K562 (cell line): ENCODE results near the gene RETREG1. TPM values are rescaled to one million over a fixed set of nuclear protein-coding genes. Genes with fewer than 3 reads are reported as not detected.

Experiments used
- FOSL1 ChIP-seq: fragments of 200-800 bp; sonication (Bioruptor generic); conservative IDR thresholded peaks from 2 replicates; pipeline ENCODE4 v1.6.1; 2016; ENCODE audit warnings: missing genetic modification characterization, missing compliant biosample characterization
- FOXJ2 ChIP-seq: fragments of 200-800 bp; sonication (Bioruptor generic); IDR thresholded peaks from 2 replicates; pipeline ENCODE4 v1.6.1; 2016; ENCODE audit warnings: missing genetic modification characterization, missing compliant biosample characterization
- MTA1 ChIP-seq: fragments of 450-650 bp; IDR thresholded peaks from 2 replicates; pipeline ENCODE4 v1.6.1; 2017; ENCODE audit warnings: borderline replicate concordance
- PYGO2 ChIP-seq: fragments of 450-650 bp; IDR thresholded peaks from 2 replicates; pipeline ENCODE4 v1.6.1; 2016; ENCODE audit warnings: mild to moderate bottlenecking, missing genetic modification characterization, moderate library complexity, missing compliant biosample characterization
- RFX5 ChIP-seq: IDR thresholded peaks from 2 replicates; pipeline ENCODE4 v1.6.1; 2011; ENCODE audit warnings: low read depth, mild to moderate bottlenecking, improper control_type of control experiment, low read length
- SMARCA4 ChIP-seq: fragments of 450-650 bp; IDR thresholded peaks from 2 replicates; pipeline ENCODE4 v1.6.1; 2016
- TRIM24 ChIP-seq, 2 experiments: fragments of 450-650 bp; IDR thresholded peaks; 2 replicates each; pipeline ENCODE4 v1.6.1; 2016
- YBX1 ChIP-seq: fragments of 450-650 bp; IDR thresholded peaks from 2 replicates; pipeline ENCODE4 v1.7.1; 2016; ENCODE audit warnings: mild to moderate bottlenecking
- ZNF140 ChIP-seq: fragments of 250-450 bp; sonication (Bioruptor Pico); IDR thresholded peaks from 2 replicates; pipeline ENCODE4 v1.8.0; 2021; ENCODE audit warnings: moderate library complexity, mild to moderate bottlenecking, inconsistent platforms
- ZNF165 ChIP-seq: fragments of 250-450 bp; sonication (Bioruptor Pico); IDR thresholded peaks from 2 replicates; pipeline ENCODE4 v1.4.0; 2020; ENCODE audit warnings: borderline replicate concordance
- ZNF282 ChIP-seq: sonication (generic); formaldehyde crosslinking; IDR thresholded peaks from 2 replicates; pipeline ENCODE4 v1.8.1; 2023; ENCODE audit warnings: missing genetic modification reagents
- ZNF324 ChIP-seq: fragments of 250-450 bp; sonication (Bioruptor Pico); IDR thresholded peaks from 2 replicates; pipeline ENCODE4 v1.4.0; 2020; ENCODE audit warnings: mild to moderate bottlenecking
- polyA plus RNA-seq, 8 experiments: library from polyadenylated mRNA; depleted of rRNA in 4 of 8; stranded (reverse) in 5 of 8; unstranded in 3 of 8; fragments of >200 nt; fragmentation: Nextera tagmentation in 2 of 8; fragmentation: Illumina TruSeq in 1 of 8; extraction: Ambion mirVana in 2 of 8; extraction: Trizol in 1 of 8; gene quantifications; 2 replicates each; pipeline versions ENCODE4 v1.2.1 to v1.2.3, GENCODE V29; 2011 to 2014; ENCODE audit warnings: inconsistent platforms in 1 of 8, missing spikeins in 1 of 8
- total RNA-seq, 7 experiments: library from RNA; depleted of rRNA in 6 of 7; stranded (reverse); fragments of >200 nt in 6 of 7; fragmentation: Illumina TruSeq in 2 of 7; extraction: Trizol in 2 of 7; gene quantifications; 2 replicates each; pipeline versions ENCODE4 v1.2.1 to v1.2.3, GENCODE V29; 2011 to 2021; ENCODE audit warnings: low replicate concordance in 1 of 7
- TF ChIP-seq, protein P1 (sequence below): IDR thresholded peaks from 3 replicates; pipeline ENCODE4 v1.6.1; 2011; ENCODE audit warnings: borderline replicate concordance, mild to moderate bottlenecking, moderate library complexity; ENCODE audit not compliant: insufficient read length; ENCODE audit errors: extremely low read depth
- TF ChIP-seq, protein P2 (sequence below): fragments of 250-450 bp; sonication (Bioruptor Pico); IDR thresholded peaks from 2 replicates; pipeline ENCODE4 v1.4.0; 2020; ENCODE audit warnings: mild to moderate bottlenecking, moderate library complexity, borderline replicate concordance
- TF ChIP-seq, protein P3 (sequence below): fragments of 450-650 bp; formaldehyde crosslinking; IDR thresholded peaks from 2 replicates; pipeline ENCODE4 v1.4.0; 2020; ENCODE audit warnings: mild to moderate bottlenecking, moderate library complexity
- TF ChIP-seq, protein P4 (sequence below): fragments of 450-650 bp; IDR thresholded peaks from 2 replicates; pipeline ENCODE4 v1.7.0; 2016; ENCODE audit warnings: borderline replicate concordance
- TF ChIP-seq, protein P5 (sequence below): sonication (generic); formaldehyde crosslinking; IDR thresholded peaks from 2 replicates; pipeline ENCODE4 v1.8.0; 2022; ENCODE audit warnings: mild to moderate bottlenecking, missing genetic modification reagents, borderline replicate concordance

Gene RETREG1
- total and polyA plus RNA-seq, 9 of the 15 experiments (the other 6 are each of a cell fraction or from before 2014, with no cell fraction given): 0.01 to 0.20 (median 0.08) TPM; not detected in 5

DNA sequence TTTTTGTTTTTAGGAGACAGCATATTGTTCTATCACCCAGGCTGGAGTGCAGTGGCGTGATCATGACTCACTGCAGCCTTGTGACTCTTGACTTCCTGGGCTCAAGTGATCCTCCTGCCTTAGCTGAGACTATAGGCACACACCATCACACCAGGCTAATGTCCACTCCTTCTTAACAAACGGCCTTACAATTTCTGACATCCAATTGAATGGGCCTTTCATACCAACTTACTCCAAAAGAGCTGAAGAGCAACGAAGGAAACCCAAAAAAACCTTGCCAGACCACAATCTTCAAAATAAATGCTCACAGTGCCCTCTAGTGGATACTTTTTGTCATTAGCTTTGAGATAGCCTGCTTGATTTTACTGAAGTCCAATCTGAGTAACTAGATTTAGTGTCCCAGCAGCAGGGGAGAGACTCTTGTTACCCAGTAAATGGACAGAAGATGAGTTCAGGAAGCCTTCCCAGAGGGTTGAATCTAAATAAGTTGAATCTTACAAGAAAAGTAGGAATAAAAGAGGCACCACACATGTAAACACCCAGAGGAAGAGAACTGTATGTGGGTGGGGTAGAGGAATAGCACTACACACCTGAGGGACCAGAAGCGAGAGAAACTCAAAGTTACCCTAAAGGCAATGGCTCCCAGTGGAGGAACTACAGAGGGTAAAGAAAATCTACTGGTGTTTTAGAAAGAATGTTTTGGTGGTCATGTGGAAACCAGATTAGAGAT, 160.5 kb downstream of the RETREG1 start (continued):
- TF ChIP-seq SMARCA4 (0 out of 2 replicates have a peak, but pooled peaks have one; percentile 38), FOXJ2 (no peak), ZNF324 (no peak), FOSL1 (tag) (peak; percentile 86), YBX1 (no peak), TRIM24 (IDR thresholded peaks at IDR 0.05) (no peak), ZNF165 (CRISPR knock-in tag) (no peak), MTA1 (no peak), ZNF282 (CRISPR knock-in tag) (no peak), PYGO2 (tag) (0 out of 2 replicates have a peak, but pooled peaks have one; percentile 41), RFX5 (no peak), ZNF140 (CRISPR knock-in tag) (no peak)
- TF ChIP-seq, protein P1, sequence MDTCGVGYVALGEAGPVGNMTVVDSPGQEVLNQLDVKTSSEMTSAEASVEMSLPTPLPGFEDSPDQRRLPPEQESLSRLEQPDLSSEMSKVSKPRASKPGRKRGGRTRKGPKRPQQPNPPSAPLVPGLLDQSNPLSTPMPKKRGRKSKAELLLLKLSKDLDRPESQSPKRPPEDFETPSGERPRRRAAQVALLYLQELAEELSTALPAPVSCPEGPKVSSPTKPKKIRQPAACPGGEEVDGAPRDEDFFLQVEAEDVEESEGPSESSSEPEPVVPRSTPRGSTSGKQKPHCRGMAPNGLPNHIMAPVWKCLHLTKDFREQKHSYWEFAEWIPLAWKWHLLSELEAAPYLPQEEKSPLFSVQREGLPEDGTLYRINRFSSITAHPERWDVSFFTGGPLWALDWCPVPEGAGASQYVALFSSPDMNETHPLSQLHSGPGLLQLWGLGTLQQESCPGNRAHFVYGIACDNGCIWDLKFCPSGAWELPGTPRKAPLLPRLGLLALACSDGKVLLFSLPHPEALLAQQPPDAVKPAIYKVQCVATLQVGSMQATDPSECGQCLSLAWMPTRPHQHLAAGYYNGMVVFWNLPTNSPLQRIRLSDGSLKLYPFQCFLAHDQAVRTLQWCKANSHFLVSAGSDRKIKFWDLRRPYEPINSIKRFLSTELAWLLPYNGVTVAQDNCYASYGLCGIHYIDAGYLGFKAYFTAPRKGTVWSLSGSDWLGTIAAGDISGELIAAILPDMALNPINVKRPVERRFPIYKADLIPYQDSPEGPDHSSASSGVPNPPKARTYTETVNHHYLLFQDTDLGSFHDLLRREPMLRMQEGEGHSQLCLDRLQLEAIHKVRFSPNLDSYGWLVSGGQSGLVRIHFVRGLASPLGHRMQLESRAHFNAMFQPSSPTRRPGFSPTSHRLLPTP: no peak
- TF ChIP-seq, protein P2, sequence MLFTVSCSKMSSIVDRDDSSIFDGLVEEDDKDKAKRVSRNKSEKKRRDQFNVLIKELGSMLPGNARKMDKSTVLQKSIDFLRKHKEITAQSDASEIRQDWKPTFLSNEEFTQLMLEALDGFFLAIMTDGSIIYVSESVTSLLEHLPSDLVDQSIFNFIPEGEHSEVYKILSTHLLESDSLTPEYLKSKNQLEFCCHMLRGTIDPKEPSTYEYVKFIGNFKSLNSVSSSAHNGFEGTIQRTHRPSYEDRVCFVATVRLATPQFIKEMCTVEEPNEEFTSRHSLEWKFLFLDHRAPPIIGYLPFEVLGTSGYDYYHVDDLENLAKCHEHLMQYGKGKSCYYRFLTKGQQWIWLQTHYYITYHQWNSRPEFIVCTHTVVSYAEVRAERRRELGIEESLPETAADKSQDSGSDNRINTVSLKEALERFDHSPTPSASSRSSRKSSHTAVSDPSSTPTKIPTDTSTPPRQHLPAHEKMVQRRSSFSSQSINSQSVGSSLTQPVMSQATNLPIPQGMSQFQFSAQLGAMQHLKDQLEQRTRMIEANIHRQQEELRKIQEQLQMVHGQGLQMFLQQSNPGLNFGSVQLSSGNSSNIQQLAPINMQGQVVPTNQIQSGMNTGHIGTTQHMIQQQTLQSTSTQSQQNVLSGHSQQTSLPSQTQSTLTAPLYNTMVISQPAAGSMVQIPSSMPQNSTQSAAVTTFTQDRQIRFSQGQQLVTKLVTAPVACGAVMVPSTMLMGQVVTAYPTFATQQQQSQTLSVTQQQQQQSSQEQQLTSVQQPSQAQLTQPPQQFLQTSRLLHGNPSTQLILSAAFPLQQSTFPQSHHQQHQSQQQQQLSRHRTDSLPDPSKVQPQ (CRISPR knock-in tag): no peak
- TF ChIP-seq, protein P3, sequence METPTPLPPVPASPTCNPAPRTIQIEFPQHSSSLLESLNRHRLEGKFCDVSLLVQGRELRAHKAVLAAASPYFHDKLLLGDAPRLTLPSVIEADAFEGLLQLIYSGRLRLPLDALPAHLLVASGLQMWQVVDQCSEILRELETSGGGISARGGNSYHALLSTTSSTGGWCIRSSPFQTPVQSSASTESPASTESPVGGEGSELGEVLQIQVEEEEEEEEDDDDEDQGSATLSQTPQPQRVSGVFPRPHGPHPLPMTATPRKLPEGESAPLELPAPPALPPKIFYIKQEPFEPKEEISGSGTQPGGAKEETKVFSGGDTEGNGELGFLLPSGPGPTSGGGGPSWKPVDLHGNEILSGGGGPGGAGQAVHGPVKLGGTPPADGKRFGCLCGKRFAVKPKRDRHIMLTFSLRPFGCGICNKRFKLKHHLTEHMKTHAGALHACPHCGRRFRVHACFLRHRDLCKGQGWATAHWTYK (CRISPR knock-in tag): no peak
- TF ChIP-seq, protein P4, sequence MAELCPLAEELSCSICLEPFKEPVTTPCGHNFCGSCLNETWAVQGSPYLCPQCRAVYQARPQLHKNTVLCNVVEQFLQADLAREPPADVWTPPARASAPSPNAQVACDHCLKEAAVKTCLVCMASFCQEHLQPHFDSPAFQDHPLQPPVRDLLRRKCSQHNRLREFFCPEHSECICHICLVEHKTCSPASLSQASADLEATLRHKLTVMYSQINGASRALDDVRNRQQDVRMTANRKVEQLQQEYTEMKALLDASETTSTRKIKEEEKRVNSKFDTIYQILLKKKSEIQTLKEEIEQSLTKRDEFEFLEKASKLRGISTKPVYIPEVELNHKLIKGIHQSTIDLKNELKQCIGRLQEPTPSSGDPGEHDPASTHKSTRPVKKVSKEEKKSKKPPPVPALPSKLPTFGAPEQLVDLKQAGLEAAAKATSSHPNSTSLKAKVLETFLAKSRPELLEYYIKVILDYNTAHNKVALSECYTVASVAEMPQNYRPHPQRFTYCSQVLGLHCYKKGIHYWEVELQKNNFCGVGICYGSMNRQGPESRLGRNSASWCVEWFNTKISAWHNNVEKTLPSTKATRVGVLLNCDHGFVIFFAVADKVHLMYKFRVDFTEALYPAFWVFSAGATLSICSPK: no peak
- TF ChIP-seq, protein P5, sequence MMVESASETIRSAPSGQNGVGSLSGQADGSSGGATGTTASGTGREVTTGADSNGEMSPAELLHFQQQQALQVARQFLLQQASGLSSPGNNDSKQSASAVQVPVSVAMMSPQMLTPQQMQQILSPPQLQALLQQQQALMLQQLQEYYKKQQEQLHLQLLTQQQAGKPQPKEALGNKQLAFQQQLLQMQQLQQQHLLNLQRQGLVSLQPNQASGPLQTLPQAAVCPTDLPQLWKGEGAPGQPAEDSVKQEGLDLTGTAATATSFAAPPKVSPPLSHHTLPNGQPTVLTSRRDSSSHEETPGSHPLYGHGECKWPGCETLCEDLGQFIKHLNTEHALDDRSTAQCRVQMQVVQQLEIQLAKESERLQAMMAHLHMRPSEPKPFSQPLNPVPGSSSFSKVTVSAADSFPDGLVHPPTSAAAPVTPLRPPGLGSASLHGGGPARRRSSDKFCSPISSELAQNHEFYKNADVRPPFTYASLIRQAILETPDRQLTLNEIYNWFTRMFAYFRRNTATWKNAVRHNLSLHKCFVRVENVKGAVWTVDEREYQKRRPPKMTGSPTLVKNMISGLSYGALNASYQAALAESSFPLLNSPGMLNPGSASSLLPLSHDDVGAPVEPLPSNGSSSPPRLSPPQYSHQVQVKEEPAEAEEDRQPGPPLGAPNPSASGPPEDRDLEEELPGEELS (CRISPR knock-in tag): no peak
